Measurements from ENCODE around the gene ZNF775.

ZNF775 gene

DNA sequence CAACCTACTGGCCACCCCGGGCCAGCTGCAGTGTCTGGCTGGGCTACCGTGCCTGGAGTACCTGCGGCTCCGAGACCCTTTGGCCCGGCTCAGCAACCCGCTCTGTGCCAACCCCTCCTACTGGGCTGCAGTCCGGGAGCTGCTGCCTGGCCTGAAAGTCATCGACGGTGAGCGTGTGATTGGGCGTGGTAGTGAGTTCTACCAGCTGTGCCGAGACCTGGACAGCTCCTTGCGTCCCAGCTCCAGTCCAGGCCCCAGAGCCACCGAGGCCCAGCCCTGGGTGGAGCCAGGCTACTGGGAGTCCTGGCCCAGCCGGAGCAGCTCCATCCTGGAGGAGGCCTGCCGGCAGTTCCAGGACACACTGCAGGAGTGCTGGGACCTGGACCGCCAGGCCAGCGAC lies 42.0 kb upstream of the ZNF775 start:
- Histone ChIP-seq H3K9me3 (ENCODE audit: control insufficient read depth, low read length) (no peaks in the 10 kb centered on the region), H3K4me3 (ENCODE audit: insufficient read depth, low read depth, low read length, poor library complexity, severe bottlenecking) (no peak overlapping the region), H3K27ac (ENCODE audit: insufficient read depth, low read length, poor library complexity, severe bottlenecking) (no peak overlapping the region), H3K4me1 (ENCODE audit: control insufficient read depth, insufficient read depth, low read length, poor library complexity, severe bottlenecking) (no peaks in the 10 kb centered on the region), H3K36me3 (ENCODE audit: control insufficient read depth, insufficient read depth, low read length) (peaks cover 3% of the 10 kb centered on the region), H3K27me3 (replicated peaks; ENCODE audit: control insufficient read depth, insufficient read depth, low read length, poor library complexity, severe bottlenecking) (peaks cover 10% of the 10 kb centered on the region)
- DNase-seq: no peak

DNA sequence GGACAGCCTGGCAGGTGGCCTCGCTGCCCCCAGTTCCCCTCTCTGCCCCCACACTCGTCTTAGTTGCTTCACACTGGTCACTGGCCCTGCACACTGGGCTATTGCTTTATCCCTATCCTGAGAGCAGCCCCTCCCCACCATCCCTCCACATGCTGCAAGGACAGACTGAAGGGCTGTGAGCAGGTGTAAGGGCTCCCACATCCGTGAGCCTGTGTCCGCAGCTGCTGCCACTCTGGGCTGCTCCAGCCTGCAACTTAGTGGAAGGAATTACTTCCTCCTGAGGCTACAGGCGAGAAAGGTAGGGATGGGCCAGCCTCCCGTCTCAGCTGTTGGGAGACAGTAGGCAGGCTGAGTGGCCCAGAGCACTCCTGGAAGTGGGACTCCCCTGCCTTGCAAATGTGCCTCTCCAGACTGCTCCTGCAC lies 41.5 kb upstream of the ZNF775 start:
- Histone ChIP-seq H3K36me3 (ENCODE audit: control insufficient read depth, insufficient read depth, low read length) (peaks cover 3% of the 10 kb centered on the region), H3K9me3 (ENCODE audit: control insufficient read depth, low read length) (no peaks in the 10 kb centered on the region), H3K27ac (ENCODE audit: insufficient read depth, low read length, poor library complexity, severe bottlenecking) (no peak overlapping the region), H3K27me3 (replicated peaks; ENCODE audit: control insufficient read depth, insufficient read depth, low read length, poor library complexity, severe bottlenecking) (peaks cover 10% of the 10 kb centered on the region), H3K4me1 (ENCODE audit: control insufficient read depth, insufficient read depth, low read length, poor library complexity, severe bottlenecking) (no peaks in the 10 kb centered on the region), H3K4me3 (ENCODE audit: insufficient read depth, low read depth, low read length, poor library complexity, severe bottlenecking) (no peak overlapping the region)
- no peak for DNase-seq

DNA sequence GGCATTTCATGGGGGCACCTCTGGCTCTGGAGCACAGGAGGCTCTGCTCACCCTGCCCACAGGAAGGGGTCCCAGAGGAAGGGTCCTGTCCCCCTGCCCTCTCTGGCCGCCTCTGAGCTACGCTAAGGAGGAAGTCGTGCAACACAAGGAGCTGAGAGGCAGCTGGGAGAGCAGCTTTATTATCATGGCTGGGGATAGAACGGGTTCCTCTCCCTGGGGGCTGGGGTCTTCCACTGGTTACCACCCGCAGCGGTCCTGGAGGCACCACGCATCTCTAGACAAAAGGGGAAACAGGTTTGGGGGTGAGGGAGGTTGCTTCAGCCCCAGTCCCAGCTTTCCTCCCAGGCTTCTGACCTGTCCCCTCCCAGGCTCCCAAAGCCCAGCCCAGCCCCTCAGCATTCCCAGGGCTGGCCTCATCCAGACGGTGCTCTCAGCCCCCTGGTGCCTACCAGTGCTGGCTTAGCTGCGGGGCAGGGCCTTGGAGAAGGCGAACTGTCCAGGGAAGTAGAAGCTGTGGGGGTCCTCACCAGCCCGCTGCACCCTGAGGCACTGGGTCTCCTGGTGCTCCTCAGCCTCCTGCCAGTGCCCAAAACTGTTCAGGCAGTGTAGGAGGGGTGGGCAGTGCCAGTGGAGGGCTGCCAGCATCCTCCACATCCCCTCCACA lies 40.8 kb upstream of the ZNF775 start:
- Histone ChIP-seq H3K27ac (ENCODE audit: insufficient read depth, low read length, poor library complexity, severe bottlenecking) (no peak overlapping the region), H3K36me3 (ENCODE audit: control insufficient read depth, insufficient read depth, low read length) (peaks cover 3% of the 10 kb centered on the region), H3K4me1 (ENCODE audit: control insufficient read depth, insufficient read depth, low read length, poor library complexity, severe bottlenecking) (no peaks in the 10 kb centered on the region), H3K4me3 (ENCODE audit: insufficient read depth, low read depth, low read length, poor library complexity, severe bottlenecking) (no peak overlapping the region), H3K9me3 (ENCODE audit: control insufficient read depth, low read length) (no peaks in the 10 kb centered on the region), H3K27me3 (replicated peaks; ENCODE audit: control insufficient read depth, insufficient read depth, low read length, poor library complexity, severe bottlenecking) (peaks cover 10% of the 10 kb centered on the region)
- no peak for DNase-seq

DNA sequence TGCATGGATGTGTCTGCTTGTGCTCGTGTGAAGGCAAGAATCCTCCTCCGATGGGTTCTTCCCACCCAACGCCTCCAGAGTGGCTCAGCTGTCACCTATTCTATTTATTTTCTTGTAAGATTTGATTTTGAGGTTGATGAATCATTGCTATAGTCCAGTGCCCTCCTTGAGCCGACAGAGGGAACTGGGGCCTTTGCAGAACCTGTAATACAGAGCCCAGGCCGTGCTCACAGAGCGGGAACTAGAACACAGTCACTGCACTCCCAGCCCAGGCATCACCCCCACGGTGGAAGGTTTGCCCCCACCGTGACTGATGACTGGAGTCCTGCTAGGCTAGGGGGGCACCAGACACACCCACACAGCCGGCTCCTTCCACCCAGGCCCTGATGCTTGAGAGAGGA lies 39.7 kb upstream of the ZNF775 start:
- no peak overlapping the region for H3K4me3 ChIP-seq (ENCODE audit: insufficient read depth, low read depth, low read length, poor library complexity, severe bottlenecking)
- DNase-seq: no peak
- H3K9me3 ChIP-seq (ENCODE audit: control insufficient read depth, low read length): no peaks in the 10 kb centered on the region
- peaks cover 3% of the 10 kb centered on the region for H3K36me3 ChIP-seq (ENCODE audit: control insufficient read depth, insufficient read depth, low read length)
- no peak overlapping the region for H3K27ac ChIP-seq (ENCODE audit: insufficient read depth, low read length, poor library complexity, severe bottlenecking)
- H3K27me3 ChIP-seq (replicated peaks; ENCODE audit: control insufficient read depth, insufficient read depth, low read length, poor library complexity, severe bottlenecking): peaks cover 10% of the 10 kb centered on the region
- no peaks in the 10 kb centered on the region for H3K4me1 ChIP-seq (ENCODE audit: control insufficient read depth, insufficient read depth, low read length, poor library complexity, severe bottlenecking)

DNA sequence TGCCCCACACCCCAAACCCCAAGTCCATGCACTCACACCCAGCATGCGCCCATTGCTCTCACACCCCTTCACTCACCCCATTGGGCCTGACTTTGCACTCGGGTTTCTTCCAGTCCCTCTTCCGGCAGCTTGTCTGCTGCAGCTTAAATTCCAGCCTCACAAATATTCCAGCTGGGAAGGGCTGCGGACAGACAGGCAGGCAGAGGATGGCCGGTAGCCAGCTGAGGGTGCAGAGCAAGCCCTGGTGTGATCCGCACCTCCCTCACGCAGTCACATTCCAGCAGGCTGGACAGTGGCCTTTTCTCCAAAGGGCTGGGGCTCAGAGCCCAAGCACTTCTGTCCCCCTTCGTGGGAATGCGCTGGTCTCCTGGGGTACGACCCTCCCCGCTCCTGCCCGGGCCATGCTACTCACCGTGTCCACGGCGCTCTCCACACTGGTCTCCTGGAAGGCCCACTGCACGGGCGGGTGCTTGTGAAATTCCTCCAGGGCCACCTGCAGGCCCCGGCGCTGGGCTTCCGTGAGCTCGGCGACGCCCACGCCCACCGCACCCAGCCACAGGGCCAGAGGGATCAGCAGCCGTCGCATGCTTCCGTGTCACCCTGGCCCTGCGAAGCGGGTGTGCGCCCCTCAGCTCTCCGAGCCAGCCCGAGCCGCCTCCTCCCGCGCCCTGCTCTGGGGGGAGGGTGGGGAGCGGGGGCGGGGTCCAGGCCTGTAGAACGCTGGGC lies 38.9 kb upstream of the ZNF775 start:
- H3K27me3 ChIP-seq (replicated peaks; ENCODE audit: control insufficient read depth, insufficient read depth, low read length, poor library complexity, severe bottlenecking): peaks cover 10% of the 10 kb centered on the region
- H3K27ac ChIP-seq (ENCODE audit: insufficient read depth, low read length, poor library complexity, severe bottlenecking): no peak overlapping the region
- H3K9me3 ChIP-seq (ENCODE audit: control insufficient read depth, low read length): no peaks in the 10 kb centered on the region
- no peak overlapping the region for H3K4me3 ChIP-seq (ENCODE audit: insufficient read depth, low read depth, low read length, poor library complexity, severe bottlenecking)
- H3K36me3 ChIP-seq (ENCODE audit: control insufficient read depth, insufficient read depth, low read length): peaks cover 3% of the 10 kb centered on the region
- no peaks in the 10 kb centered on the region for H3K4me1 ChIP-seq (ENCODE audit: control insufficient read depth, insufficient read depth, low read length, poor library complexity, severe bottlenecking)
- DNase-seq: no peak

DNA sequence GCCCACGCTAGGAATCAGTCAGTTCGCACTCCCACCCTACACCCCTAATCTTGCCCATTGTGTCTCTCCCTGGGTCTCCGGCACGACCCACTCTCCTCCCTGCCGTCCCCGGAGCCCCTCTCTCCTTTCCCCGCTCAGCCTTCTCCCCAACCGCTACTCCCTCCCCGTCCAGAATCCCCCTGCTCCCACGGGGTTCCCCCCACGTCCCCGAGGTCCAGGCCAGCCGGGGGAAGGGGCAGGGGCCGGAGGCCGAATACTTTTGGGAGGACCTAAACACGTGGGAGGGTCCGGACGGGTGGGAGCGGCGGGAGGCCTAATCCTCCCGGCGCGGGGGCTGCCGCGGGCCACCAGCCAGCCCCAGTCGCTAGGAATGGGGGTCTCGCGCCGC lies 38.3 kb upstream of the ZNF775 start:
- no peak overlapping the region for H3K4me3 ChIP-seq (ENCODE audit: insufficient read depth, low read depth, low read length, poor library complexity, severe bottlenecking)
- no peak overlapping the region for H3K27ac ChIP-seq (ENCODE audit: insufficient read depth, low read length, poor library complexity, severe bottlenecking)
- H3K9me3 ChIP-seq (ENCODE audit: control insufficient read depth, low read length): no peaks in the 10 kb centered on the region
- no peak for DNase-seq
- no peaks in the 10 kb centered on the region for H3K4me1 ChIP-seq (ENCODE audit: control insufficient read depth, insufficient read depth, low read length, poor library complexity, severe bottlenecking)
- H3K36me3 ChIP-seq (ENCODE audit: control insufficient read depth, insufficient read depth, low read length): peaks cover 3% of the 10 kb centered on the region
- peaks cover 10% of the 10 kb centered on the region for H3K27me3 ChIP-seq (replicated peaks; ENCODE audit: control insufficient read depth, insufficient read depth, low read length, poor library complexity, severe bottlenecking)

DNA sequence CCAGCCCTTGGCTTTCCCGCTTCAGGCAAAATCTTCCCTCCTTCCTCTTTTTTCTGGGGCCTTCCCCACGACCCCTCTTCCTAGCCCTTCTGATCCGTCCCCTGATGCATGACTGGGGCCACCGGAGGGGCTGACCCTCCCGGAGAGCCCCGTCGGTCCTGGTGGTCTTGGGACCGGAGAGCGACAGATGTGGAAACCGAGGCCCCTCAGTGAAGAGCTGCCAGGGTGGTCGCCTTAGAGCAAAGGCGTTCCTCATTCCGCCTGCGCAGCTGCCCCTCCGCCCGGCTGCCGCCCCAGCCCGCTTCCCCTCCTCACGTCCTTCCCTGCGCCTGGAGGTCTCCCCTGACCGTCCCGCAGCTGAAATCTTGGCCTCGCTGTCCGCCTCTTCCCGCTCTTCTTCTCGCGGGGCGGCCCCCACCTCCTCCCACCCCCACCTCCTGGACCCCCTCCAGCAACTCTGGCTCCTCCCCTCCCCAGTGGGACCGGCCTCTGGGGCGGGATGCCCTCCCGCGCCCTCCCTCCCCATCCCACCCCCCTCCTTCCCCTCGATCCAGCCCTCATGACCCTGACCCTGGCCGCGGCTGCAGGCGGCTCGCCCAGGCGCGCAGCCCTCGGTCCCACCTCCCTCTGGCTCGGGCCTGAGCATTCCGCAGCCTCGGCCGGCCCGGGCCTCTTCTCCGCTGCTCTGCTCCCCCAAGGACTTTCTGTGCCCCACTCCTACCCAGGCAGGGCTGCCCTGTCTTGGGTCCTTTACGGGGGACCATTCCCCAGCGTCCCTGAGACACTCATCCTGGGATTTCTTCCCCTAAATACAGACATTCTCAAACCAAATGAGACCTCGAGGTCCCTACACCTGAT lies 37.6 kb upstream of the ZNF775 start, which contains the start of gene RARRES2:
TSS of gene RARRES2 (minus strand) at position 367 of the 858 bp plus-strand sequence. CDS start 1,020 bp downstream, outside the sequence.
- no peak within 1 kb of the TSS for H3K4me3 ChIP-seq (ENCODE audit: insufficient read depth, low read depth, low read length, poor library complexity, severe bottlenecking)
- H3K27me3 ChIP-seq (replicated peaks; ENCODE audit: control insufficient read depth, insufficient read depth, low read length, poor library complexity, severe bottlenecking): peaks cover 10% of the 10 kb centered on the region
- H3K36me3 ChIP-seq (ENCODE audit: control insufficient read depth, insufficient read depth, low read length): peaks cover 3% of the 10 kb centered on the region
- no peaks in the 10 kb centered on the region for H3K9me3 ChIP-seq (ENCODE audit: control insufficient read depth, low read length)
- DNase-seq: no peak
- no peak within 1 kb of the TSS for H3K27ac ChIP-seq (ENCODE audit: insufficient read depth, low read length, poor library complexity, severe bottlenecking)
- H3K4me1 ChIP-seq (ENCODE audit: control insufficient read depth, insufficient read depth, low read length, poor library complexity, severe bottlenecking): no peaks in the 10 kb centered on the region

DNA sequence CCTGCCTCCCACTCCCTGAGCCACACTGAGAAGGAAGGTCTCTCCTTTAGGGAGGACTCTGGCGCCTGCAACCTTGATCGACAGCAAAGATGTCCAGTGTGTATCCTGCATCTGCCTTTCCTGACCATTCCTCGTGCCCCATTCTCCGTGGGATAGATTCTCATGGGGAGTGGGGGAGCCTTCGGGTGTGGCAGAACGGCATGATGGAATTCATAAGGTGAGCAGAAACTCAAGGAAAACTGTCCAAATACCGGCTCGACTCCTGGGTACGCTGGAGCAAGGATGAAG lies 37.1 kb upstream of the ZNF775 start:
- DNase-seq: no peak
- H3K36me3 ChIP-seq (ENCODE audit: control insufficient read depth, insufficient read depth, low read length): peaks cover 3% of the 10 kb centered on the region
- no peaks in the 10 kb centered on the region for H3K4me1 ChIP-seq (ENCODE audit: control insufficient read depth, insufficient read depth, low read length, poor library complexity, severe bottlenecking)
- H3K4me3 ChIP-seq (ENCODE audit: insufficient read depth, low read depth, low read length, poor library complexity, severe bottlenecking): no peak overlapping the region
- no peaks in the 10 kb centered on the region for H3K9me3 ChIP-seq (ENCODE audit: control insufficient read depth, low read length)
- no peak overlapping the region for H3K27ac ChIP-seq (ENCODE audit: insufficient read depth, low read length, poor library complexity, severe bottlenecking)
- peaks cover 10% of the 10 kb centered on the region for H3K27me3 ChIP-seq (replicated peaks; ENCODE audit: control insufficient read depth, insufficient read depth, low read length, poor library complexity, severe bottlenecking)

DNA sequence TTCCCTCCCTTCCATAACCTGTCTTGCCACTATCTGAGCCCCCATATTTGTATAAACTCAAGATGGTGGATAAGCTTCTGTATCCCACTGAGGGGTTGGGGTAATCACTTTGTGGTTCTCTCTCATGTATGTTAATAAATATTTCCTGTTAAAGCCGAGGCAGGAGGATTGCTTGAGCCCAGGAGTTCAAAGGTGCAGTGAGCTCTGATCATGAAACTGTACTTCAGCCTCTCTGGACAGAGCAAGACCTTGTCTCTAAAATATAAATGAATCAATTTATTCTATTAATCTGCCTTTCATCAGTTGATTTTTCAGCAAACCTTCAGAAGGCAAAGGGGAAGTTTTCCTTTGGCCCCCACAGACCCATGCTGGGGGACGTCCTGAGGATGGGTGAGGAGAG lies 35.9 kb upstream of the ZNF775 start:
- peaks cover 3% of the 10 kb centered on the region for H3K36me3 ChIP-seq (ENCODE audit: control insufficient read depth, insufficient read depth, low read length)
- peaks cover 10% of the 10 kb centered on the region for H3K27me3 ChIP-seq (replicated peaks; ENCODE audit: control insufficient read depth, insufficient read depth, low read length, poor library complexity, severe bottlenecking)
- DNase-seq: no peak
- no peaks in the 10 kb centered on the region for H3K9me3 ChIP-seq (ENCODE audit: control insufficient read depth, low read length)
- no peak overlapping the region for H3K4me3 ChIP-seq (ENCODE audit: insufficient read depth, low read depth, low read length, poor library complexity, severe bottlenecking)
- no peaks in the 10 kb centered on the region for H3K4me1 ChIP-seq (ENCODE audit: control insufficient read depth, insufficient read depth, low read length, poor library complexity, severe bottlenecking)
- H3K27ac ChIP-seq (ENCODE audit: insufficient read depth, low read length, poor library complexity, severe bottlenecking): no peak overlapping the region

DNA sequence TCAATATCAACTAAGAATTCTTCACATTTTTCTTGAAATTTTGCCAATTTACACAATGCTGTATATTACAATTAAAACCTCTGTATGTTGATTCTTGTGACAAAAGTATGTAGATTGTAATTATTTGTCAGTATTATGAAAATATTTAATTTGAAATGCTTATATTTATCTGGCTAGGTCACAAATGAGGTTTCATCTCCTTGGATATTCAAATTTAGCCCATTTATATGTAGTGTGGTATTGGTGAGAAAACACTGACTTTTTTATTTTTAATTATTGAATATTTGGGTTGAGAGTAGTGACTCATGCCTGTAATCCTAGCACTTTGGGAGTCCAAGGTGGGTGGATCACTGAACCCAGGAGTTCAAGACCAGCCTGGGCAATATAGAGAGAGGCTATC lies 34.8 kb upstream of the ZNF775 start:
- DNase-seq: no peak
- no peak overlapping the region for H3K4me3 ChIP-seq (ENCODE audit: insufficient read depth, low read depth, low read length, poor library complexity, severe bottlenecking)
- no peaks in the 10 kb centered on the region for H3K9me3 ChIP-seq (ENCODE audit: control insufficient read depth, low read length)
- H3K4me1 ChIP-seq (ENCODE audit: control insufficient read depth, insufficient read depth, low read length, poor library complexity, severe bottlenecking): no peaks in the 10 kb centered on the region
- no peak overlapping the region for H3K27ac ChIP-seq (ENCODE audit: insufficient read depth, low read length, poor library complexity, severe bottlenecking)
- H3K27me3 ChIP-seq (replicated peaks; ENCODE audit: control insufficient read depth, insufficient read depth, low read length, poor library complexity, severe bottlenecking): peaks cover 10% of the 10 kb centered on the region
- no peaks in the 10 kb centered on the region for H3K36me3 ChIP-seq (ENCODE audit: control insufficient read depth, insufficient read depth, low read length)

All from effector memory CD4-positive, alpha-beta T cell (primary cell).